ENCODE data around the gene STXBP2.

Gene STXBP2

DNA sequence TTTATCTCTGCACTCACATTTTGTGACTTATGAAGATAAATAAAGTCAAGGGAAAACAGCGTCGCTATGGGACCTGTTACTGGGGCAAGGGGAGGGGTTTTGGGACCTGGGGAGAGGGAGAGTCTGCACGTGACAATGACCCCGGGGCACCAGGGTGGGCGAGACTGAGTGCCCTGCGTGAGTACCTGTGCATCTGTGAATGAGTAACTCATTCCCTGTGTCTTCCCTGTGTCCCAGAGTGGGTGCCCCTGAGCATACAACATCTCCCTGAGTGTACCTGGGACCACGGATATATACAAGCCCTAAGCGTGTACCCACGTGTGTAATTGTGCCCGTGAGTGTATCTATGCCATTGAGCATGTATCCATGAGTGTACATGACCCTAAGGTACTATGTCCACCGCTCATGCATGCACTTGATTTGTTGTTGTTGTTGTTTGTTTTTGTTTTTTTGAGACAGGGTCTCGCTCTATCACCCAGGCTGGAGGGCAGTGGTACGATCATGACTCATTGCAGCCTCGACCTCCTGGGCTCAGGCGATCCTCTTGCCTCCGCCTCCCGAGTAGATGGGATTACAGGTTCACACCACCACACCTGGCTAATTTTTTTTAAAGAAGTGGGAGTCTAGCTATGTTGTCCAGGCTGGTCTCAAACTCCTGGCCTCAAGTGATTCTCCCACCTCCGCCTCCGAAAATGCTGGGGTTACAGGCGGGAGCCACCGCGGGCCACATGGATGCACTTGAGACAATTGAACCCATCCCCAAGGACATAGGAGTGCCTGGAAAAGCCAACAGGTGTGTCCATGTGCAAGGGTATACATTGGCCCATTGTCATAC lies 43.1 kb downstream of the STXBP2 start:
- no peak for DNase-seq (ENCODE audit: low read depth, low spot score)

DNA sequence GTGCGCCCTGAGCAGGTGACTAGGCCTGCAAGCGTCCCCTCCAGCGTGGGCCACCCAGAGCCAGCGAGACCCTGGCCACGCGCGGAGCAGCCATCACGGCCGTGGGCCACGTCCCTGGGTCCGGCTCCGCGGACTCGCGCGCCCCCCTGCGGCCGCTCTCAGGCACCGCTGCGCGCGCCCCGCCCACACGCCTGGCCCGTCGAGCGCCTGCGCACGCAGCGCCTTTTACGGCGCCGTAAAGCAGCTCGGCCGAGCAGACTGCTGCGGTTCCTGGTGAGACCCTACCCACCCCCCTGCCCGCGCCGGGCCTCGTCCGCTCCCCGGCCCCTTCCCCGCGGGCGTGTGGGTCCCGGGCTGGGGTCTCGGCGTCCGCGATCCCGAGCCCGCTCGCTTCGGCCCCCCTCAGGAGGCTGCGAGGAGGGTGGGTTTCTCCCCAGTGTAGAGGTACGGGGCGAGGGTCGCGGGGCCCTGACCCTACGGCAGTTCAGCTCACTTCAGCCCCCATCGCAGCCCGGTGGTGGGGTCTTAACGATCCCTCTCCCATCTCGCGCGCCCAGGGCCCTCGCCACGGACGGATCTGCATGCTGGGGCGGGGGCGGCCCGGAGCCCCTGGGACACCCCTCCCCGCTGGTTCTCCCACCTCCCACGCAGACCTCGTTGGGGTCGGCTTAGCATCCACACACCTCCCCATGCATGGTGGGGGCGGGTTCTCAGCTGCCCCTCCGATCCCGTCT lies 43.9 kb downstream of the STXBP2 start, which contains the start of gene TRAPPC5:
TSS of gene TRAPPC5 (plus strand) at position 228 of the 734 bp plus-strand sequence. CDS start 1,421 bp downstream, outside the sequence.
- DNase-seq (ENCODE audit: low read depth, low spot score), result no peak

DNA sequence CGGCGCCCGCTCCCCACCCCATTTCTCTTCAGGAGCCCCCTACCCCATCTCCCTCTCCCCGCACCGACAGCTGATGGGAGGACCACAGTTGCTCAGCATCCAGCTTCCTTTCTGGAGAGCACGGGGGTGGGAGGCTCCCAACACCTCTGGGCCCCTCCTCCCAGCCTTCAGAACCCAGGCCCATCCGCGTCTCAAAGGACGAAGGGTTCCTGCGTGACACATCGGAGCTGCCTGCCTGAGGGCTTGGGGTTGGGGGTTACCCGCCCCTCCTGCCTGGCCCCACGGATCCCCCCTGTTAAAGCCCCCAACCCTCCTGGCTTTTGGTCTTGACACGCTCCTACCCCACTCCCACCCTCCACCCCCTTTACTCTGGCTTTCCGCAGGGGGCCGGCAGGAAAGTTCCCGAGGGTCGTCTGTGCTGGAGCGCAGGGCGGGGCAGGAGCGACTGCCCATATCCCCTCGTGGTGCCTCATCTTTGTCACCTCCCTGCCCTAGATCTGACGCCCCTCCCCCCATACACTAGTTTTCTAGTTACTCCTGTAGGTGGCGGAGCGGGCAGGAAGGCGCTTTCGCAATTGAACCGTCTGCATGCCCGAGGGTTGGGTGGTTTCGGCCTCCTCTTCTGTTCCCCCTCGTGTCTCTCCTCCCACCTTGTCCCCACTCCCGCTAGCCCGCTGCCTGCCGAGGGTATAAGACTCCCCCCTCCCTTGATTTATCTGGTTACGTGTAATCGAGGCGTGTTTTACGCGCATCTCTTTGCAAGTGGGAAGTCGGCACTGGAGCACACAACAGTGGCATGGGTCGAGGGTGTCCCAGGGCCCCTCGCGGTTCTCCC lies 44.6 kb downstream of the STXBP2 start:
- DNase-seq (ENCODE audit: low read depth, low spot score), result no peak

DNA sequence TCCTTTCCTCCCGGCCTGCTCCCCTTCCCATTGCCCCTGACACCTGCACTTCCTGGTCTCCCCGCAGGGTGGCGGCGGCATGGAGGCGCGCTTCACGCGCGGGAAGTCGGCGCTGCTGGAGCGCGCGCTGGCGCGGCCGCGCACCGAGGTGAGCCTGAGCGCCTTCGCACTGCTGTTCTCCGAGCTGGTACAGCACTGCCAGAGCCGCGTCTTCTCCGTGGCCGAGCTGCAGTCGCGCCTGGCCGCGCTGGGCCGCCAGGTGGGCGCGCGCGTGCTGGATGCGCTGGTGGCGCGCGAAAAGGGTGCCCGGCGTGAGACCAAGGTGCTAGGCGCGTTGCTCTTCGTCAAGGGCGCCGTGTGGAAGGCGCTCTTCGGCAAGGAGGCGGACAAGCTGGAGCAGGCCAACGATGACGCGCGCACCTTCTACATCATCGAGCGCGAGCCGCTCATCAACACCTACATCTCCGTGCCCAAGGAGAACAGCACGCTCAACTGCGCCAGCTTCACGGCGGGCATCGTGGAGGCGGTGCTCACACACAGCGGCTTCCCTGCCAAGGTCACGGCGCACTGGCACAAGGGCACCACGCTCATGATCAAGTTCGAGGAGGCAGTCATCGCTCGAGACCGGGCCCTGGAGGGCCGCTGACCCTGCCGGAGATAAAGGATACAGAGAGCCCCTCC lies 45.4 kb downstream of the STXBP2 start:
- DNase-seq (ENCODE audit: low read depth, low spot score), result no peak

DNA sequence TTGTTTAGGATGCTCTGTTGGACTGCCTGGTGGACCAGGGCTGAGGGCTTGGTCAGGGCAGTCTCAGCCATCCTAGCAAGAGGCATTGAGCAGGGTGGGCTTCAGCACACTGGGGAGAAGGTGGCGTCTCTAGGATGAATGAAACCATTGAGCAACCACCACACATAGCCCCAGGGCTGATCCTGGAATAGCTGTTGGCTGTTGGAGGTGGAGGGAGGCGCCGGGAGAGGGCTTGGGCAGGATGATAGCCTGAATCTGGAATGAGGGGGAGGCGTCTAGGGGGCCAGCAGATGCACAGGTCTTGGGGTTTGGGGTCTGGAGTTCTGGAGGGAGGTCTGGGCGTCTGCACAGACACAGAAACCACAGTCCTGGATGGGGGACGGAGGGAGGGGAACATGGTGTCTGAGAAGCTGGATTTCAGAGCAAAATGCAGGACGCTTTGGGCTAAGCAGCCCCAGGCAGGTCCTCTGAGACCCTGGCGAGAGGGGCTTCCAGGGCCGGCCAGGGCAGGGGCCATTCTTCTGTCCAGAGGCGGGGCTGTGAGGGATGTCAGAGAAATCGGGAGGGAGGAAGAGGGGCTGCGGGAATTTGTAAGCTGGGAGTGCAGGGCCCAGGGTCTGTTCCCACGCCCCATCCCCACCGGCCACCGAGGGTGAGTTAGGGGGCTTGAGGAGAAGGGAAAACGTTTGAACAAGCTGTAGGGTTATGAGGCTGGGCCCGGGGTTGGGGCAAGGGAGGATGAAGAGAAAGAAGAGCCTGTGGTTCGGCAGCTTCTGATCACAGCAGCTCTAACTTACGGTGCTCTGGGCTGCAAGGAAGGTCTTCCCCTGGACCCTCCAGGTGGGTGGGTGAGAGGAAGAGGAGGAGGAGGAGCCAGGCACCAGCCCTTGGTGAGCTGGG lies 48.9 kb downstream of the STXBP2 start:
- DNase-seq (ENCODE audit: low read depth, low spot score), result no peak

DNA sequence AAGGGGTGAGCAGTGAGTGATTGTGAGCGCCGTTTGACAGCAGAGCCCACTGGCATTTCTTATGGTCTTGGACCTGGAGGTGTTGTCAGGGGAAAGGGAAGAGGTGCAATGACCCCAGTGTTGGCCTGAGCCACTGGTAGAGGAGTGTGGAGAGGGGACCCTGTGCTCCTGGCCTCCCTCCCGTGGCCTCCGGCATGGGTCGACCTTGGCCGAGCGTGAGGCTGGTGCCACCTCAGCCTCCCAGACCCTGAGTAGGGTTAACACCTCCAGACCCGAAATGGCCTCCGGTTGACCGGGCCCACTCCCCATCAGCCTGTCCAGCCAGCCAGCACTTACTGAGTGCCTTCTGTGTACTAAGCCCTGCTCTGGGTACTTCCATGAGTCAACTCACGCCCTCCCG lies 50.3 kb downstream of the STXBP2 start:
- no peak for DNase-seq (ENCODE audit: low read depth, low spot score)

DNA sequence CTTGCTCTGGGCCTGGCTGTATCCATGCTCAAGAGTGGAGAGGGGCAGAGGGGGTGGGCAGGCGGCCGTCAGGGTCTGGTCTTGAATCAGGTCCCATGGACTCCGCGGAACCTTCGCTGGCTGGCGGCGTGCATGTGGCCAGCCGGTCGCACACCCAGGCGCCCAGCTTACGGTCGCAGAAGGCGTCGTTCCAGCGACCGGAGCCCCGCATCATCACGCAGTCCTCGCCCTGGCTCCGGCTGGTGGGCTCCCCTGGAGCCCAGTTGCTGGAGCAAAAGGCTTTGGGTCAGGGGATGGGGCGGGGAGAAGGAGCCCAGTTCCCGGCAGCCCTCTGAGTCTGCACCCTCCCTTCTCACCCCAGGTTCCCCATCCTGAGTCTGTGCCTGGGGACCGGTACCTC lies 52.3 kb downstream of the STXBP2 start:
- no peak for DNase-seq (ENCODE audit: low read depth, low spot score)

DNA sequence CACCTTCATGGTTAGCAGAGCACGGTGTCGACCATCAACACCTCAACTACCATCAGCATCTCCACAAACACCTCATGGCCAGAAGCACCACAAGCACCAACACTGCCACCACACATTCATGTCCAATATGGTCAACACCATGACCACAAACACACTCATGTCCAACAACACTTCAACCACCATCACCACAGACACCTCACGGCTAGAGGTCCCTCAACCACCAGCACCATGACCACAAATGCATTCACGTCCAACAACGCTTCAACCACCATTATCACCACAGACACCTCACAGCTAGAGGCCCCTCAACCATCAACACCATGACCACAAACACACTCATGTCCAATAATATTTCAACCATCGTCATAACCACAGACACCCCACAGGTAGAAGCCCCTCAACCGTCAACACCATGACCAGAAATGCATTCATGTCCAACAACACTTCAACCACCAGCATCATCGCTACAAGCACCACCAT lies 53.9 kb downstream of the STXBP2 start:
- no peak for DNase-seq (ENCODE audit: low read depth, low spot score)

DNA sequence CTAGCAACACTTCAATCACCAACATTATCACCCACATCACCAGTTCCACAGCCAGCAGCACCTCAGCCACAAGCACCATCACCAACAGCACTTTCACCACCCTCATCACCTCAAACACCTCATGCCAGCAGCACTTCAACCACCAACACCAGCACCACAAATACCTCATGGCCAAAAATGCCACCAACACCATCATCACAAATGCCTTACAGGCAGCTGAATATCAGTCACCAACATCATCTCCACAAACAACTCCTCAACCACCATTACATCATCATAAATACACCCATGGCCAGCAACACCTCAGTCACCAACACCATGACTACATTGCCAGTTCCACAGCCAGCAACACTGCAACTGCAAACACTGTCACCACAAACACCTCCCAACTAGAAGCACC lies 54.6 kb downstream of the STXBP2 start:
- no peak for DNase-seq (ENCODE audit: low read depth, low spot score)

DNA sequence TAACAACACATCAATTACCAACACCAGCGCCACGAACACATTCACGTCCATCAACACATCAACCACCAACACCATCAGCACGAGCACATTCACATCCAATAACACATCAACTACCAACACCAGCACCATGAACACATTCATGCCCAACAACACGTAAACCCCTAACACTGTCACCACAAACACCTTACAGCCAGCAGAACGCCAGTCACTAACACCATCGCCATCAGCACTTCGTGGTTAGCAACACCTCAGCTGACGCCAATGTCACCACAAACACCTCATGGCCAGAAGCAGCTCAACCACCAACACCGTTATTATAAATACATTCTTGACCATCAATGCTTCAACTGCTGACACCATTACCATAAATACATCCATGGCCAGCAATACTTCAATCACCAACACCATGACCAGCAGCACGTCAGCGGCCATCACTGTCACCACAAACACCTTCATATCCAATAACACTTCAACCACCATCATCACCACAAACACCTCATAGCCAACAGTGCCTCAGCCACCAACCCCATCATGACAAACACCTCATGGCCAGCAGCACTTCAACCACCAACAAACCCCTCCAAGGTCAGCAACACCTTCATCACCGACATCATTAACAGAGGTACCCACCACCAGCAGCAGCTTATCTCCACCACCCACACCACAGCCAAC lies 55.6 kb downstream of the STXBP2 start:
- no peak for DNase-seq (ENCODE audit: low read depth, low spot score)

DNA sequence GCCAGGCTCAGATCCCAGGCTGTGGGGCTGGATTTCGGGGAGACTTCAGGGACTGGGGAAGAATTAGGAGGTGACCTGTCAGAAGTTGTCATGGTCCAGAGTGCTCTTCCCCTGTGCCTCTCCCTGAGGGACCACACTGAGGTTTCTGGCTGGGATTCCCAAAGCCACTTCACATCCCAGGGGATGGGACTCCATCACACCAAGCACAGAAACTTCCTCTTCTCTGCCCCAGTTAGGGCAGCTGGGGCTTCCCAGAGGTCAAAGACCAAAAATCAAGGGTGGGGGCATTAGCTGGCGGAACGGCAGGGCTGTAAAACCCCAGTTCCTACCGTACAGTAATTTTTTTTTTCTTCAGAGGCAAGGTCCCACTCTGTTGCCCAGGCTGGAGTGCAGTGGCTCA lies 57.6 kb downstream of the STXBP2 start:
- DNase-seq (ENCODE audit: low read depth, low spot score), result no peak
